Left forelimb (tissue), 1 donor: Measurements from ENCODE around the gene OR2V2.
A peak's percentile ranks its signal among the peaks of the same experiment; 100 is the strongest.

ENCODE experiments used
- DNase-seq: peaks from one replicate; pipeline ENCODE4 v3.0.0-alpha.2; 2018; ENCODE audit warnings: low spot score

The OR2V2 gene

GRCh38 chr5:181114844-181115778, 32.3 kb upstream of the OR2V2 start:
- DNase-seq = peak; percentile 52

GRCh38 chr5:181118369-181118768, 29.0 kb upstream of the OR2V2 start:
- DNase-seq = peak; percentile 28

DNA sequence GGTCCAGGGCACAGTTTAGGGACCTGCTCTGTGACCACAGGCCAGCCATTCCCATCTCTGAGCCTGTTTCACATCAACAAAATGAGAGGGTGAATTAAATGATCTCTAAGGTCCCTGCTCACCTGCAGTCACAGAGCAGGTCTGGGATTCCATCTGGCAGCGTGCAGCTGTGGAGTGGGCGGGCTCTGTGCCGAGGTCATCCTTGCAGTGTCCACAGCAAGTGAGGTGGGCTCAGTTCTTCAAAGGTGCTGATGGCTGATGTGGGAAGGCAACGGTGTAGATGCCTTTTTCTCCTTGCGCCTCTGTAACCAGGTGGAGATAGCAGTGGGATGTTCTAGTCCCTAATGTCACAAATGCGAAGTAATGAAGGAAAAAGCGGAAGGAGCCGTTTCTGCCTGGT, 28.3 kb upstream of the OR2V2 start:
- peak; percentile 37 for DNase-seq

DNA sequence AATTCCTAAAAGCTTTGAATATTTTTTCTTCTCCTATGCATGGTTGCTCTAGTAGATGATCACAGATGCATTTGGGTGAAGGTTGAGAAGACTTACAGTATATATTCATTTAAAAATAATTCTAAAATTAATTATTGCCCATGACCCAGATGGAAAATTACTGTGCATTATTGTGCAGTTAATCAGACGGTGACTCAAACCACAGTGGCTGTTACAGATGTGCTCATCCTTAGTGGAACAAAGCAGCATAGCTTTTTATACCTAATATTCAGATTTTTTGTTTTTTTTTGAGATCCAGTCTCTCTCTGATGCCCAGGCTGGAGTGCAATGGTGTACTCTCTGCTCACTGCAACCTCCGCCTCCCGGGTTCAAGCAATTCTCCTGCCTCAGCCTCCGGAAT, 27.1 kb upstream of the OR2V2 start:
- DNase-seq = no peak

- DNase-seq = peak; percentile 25
Measured at GRCh38 chr5:181120761-181121160, 26.6 kb upstream of the OR2V2 start.

GRCh38 chr5:181121675-181122561, 25.5 kb upstream of the OR2V2 start:
- DNase-seq = peak; percentile 48

DNA sequence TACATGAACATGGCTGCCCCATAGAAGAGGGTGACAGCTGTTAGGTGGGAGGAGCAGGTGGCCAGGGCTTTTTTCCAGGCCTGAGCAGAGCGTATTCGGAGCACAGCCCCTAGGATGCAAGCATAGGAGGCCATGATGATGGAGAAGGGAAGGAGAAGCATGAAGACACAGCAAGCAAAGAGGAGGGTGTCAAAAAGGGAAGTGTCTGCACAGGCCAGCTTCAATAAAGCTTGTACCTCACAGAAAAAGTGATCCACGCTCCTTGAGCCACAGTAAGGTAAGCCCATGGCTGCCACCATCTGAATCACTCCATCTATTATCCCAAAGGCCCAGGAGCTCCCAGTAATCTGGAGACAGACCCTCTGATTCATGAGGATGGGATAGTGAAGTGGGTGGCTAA, 22.9 kb upstream of the OR2V2 start:
- DNase-seq = peak; percentile 18

DNA sequence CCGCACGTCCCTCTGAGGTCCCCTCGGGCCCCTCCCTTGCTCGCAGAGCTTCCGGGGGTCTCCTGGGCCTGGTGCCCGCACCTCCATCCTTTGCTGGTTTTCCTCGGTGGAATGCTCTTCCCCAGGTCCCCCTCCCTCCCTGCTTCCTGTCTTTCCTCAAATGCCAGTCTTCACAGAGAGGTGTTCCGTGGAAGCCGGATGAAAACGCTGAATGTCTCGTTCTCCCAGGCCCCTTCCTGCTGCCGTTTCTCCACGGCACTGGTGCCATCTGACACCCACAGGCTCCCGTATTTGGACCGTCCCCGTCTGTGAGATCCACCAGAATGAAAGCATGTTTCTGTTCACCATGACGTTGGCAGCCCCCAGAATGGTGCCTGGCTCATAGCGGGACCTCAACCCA, 20.5 kb upstream of the OR2V2 start:
- DNase-seq = peak; percentile 46

- peak; percentile 34 for DNase-seq
Measured at GRCh38 chr5:181127456-181127855, 19.9 kb upstream of the OR2V2 start.

DNA sequence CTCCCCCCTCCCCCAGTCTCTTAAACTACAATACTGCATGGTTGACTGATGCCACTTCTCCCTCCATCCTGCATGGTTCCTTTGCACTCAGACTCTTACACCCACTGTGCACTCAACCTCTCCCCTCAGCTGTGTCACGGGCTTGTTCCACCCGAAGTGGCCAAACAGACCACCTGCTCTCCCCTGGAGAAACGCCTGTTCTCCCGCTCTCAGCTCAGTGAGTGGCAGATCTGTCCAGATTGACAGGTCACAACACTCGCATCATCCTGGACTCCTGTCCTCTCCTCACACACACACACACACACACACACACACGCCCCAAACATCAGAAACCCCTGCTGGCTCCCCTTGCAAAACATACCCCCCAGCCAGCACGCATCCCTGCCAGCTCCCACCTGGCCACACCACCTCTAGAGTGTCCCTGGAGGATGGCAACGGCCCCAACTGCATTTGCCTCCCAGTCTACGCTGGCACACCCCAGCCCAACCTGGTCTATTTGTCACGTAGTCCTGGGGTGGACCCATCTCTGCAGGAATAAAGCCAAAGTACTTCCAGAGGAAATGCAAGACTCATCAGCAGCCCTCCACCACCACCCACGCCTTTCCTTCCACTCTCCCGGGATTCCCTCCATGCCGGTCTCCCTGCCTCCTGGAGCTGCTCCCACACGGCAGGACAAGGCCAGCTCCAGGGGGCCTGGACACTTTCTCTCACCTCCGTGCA, 19.3 kb upstream of the OR2V2 start:
- DNase-seq = peak; percentile 54

- DNase-seq = peak; percentile 11
Measured at GRCh38 chr5:181129601-181130000, 17.8 kb upstream of the OR2V2 start.

- peak; percentile 11 for DNase-seq
Measured at GRCh38 chr5:181130081-181130480, 17.3 kb upstream of the OR2V2 start.

- DNase-seq = peak; percentile 33
Measured at GRCh38 chr5:181130832-181131496, 16.4 kb upstream of the OR2V2 start, which contains the start of gene OR2V1. Gene OR2V1, minus strand, starts transcription at chr5:181131169. Its CDS starts 5,865 bp downstream, at chr5:181125304.

- DNase-seq = peak; percentile 12
Measured at GRCh38 chr5:181131514-181131913, 15.9 kb upstream of the OR2V2 start.

GRCh38 chr5:181133083-181133482, 14.3 kb upstream of the OR2V2 start:
- DNase-seq = no peak

DNA sequence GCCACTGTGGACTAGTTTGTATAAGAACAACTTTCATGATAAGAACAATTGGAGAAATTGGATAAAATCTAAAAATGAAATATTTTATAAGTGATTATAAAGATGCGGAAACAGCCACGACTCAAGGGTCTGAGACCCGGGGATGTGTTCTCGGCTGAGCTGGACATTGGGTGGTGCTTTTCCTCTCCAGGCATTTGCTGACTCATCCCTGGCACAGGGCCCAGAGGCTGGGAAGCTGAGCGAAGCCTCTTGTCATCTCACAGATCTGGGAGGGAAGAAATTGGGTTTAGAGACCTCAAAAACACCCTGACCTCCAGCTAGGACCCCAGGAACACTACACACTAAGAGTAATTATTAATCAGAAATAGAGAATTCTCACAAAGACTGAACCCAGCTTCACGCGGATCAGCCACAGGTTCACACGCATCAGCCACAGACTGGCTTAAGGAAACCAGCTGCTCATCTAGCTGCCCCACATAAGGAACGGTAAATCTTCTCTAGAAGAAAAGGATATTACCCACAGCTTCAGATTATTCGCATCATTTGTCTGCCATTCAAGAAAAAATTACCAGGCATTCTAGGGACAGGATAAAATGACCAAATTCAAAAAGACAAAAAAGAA, 13.7 kb upstream of the OR2V2 start:
- no peak for DNase-seq

- no peak for DNase-seq
Measured at GRCh38 chr5:181134259-181134658, 13.1 kb upstream of the OR2V2 start.

DNA sequence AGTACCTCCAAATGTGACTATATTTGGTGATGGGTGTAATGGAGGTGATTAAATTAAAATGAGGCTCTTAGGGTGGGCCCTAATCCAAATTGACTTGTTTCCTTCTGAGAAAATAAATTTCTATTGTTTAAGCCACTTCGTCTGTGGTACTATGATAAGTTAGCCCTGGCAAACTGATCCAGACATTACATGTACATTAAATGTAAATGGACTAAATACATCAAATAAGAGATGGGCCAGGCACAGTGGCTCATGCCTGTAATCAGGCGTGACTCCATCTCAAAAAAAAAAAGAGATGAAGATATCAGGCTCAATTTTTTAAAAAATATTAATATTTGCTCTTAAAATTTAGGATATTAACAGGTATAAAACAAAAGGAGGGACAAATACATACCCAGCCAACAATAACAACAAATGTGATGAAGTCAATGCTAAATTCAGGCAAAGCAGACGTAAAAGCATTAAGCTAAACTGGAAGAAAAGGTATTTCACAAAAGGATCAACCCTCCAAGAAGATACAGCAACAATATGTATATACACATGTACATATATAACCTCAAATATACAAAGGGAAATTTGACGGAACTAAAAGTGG, 10.9 kb upstream of the OR2V2 start:
- DNase-seq = no peak

DNA sequence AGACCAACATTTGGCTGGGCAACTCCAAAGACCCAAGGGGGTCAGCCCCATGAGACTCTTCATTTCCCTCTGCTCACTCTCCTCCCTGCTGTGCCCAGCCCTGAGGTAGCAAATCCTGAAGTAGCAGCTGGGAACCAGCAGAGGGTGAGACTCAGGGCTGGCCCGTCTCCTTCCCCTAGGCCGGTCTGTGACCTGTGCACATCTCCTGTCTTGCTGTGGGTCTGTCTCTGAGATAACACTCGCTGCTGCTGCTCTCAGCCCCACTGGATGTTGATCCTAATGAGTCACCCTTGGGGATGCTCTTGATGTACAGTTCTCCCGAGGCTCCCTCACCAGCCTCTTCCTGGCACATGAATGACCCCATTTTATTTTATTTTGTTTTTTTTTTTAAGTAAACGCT, 9.1 kb upstream of the OR2V2 start:
- no peak for DNase-seq

DNA sequence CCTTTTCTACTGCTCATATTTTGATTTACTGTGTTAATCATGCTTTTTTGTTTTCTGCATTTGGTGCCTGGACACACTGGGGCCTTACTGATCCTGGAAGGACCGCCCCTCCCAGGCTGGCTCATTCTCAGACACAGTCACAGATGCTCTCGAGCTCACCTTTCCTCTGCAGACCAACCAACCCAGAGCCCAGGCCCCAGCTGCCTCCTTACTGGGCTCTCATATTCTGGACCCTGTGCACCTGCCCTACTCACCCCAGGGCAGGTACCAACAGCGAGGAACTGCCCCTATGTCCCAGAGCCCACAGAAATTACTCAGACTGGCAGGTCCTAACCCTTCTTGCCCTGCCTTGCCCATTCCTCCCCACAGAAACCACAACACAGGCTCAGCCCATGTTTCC, 6.6 kb upstream of the OR2V2 start:
- DNase-seq = no peak

- no peak for DNase-seq
Measured at GRCh38 chr5:181142054-181142453, 5.3 kb upstream of the OR2V2 start.
